ENCODE measurements around the gene COL18A1.
"Not testable (repeated sequence)": the region's sequence is repeated elsewhere in the genome, so short reads cannot be mapped to it uniquely, and the experiment has no call there.

Gene COL18A1

DNA sequence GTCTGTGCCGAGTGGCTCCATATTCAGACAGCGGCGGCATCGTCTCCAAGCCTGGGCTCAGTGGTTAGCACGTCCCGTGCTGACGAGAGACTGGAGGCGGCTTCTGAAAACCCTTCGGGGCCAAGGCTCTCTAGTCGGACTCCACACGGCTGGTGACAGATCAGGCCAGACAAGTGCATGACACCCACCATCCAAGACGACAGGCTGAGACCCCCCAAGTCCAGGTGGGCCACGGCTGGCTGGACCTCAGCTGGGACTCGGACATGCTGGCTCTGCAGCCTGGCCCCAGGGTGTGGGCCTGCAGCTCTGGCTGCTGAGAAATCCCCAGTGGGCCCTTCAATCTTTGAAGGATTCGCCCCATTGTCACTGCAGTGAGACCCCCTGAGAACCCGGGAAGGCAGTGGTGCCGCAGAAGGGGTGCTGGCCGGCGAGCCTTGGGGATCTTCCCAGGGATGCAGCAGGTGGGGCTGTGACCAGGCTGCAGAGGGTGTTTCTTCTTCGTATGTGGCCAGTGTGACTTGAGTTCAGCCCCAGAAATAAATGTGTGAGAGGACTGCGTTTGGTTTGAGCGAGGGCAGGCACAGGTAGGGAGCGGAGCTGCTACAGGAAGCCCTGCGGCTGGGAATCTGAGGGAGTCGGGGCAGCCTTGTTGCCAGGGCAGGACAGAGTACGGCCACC lies 153.2 kb downstream of the COL18A1 start:
- no peak overlapping the region for H3K27ac ChIP-seq
- DNase-seq (ENCODE audit: low read depth, low spot score) = no peak

GRCh38 chr21:45559216-45560105 lies 154.5 kb downstream of the COL18A1 start:
- H3K27ac ChIP-seq = no peak overlapping the region
- no peak for DNase-seq (ENCODE audit: low read depth, low spot score)

GRCh38 chr21:45560106-45561021 lies 155.4 kb downstream of the COL18A1 start:
- H3K27ac ChIP-seq = no peak overlapping the region
- DNase-seq (ENCODE audit: low read depth, low spot score) = no peak

DNA sequence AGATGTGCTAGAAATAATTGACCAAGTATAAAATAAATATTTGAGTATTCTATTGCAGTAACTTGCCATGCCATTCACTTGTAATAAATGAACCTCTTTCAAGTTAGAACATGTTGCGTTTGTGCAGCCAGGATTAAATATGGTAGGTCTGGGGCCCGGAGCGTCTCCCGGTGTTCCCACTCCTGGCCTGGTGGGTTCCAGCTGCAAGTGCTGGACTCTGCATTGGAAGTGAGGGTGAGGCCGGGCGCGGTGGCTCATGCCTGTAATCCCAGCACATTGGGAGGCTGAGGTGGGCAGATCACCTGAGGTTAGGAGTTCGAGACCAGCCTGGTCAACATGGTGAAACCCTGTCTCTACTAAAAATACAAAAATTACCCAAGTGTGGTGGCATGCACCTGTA lies 156.3 kb downstream of the COL18A1 start:
- not testable (repeated sequence) for DNase-seq (ENCODE audit: low read depth, low spot score); H3K27ac ChIP-seq

DNA sequence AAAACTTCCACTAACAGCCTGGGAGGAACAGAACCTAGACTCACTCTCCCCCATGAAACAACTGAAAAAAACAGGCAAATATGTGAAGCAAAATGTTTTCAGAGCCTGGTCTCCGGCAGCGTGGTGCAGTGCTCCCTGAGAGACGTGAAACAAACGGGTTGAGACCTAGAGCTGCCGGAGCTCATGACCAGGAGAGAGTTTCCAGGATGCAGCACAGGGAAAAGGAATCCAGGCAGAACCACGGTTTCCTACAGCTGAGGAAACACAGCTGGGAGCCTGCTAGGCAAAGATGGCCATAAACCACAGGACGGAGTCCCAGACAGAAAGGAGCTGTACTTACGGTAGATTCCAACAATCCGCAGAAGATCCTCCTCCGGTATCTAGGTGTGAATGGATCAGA lies 157.4 kb downstream of the COL18A1 start:
- DNase-seq (ENCODE audit: low read depth, low spot score) = no peak

DNA sequence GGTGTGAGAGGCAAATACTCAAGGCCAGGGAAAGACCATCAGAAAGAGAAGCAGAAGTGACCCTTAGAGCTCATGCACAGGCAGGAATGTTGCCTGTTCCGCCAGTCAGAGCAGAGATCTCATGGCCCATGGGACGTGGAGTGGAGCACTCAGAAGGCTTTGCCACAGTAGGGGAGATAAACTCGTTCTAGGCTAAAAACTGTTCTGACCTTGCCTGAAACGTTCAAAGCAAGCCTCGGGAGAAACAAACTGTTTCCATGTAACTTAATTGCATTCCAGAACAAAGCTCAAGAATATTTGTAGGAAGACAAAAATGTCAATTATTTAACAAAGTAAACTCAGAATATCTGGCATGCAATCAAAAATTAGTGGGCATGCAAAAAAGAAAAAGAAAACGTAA lies 158.0 kb downstream of the COL18A1 start:
- no peak for DNase-seq (ENCODE audit: low read depth, low spot score)
- no peak overlapping the region for H3K27ac ChIP-seq

More for the DNA sequence above, 157.4 kb downstream of the COL18A1 start:
- no peak overlapping the region for H3K27ac ChIP-seq

Measured in epithelial cell of prostate (primary cell).